Measurements from ENCODE around the gene MACROD2.

Gene MACROD2

DNA sequence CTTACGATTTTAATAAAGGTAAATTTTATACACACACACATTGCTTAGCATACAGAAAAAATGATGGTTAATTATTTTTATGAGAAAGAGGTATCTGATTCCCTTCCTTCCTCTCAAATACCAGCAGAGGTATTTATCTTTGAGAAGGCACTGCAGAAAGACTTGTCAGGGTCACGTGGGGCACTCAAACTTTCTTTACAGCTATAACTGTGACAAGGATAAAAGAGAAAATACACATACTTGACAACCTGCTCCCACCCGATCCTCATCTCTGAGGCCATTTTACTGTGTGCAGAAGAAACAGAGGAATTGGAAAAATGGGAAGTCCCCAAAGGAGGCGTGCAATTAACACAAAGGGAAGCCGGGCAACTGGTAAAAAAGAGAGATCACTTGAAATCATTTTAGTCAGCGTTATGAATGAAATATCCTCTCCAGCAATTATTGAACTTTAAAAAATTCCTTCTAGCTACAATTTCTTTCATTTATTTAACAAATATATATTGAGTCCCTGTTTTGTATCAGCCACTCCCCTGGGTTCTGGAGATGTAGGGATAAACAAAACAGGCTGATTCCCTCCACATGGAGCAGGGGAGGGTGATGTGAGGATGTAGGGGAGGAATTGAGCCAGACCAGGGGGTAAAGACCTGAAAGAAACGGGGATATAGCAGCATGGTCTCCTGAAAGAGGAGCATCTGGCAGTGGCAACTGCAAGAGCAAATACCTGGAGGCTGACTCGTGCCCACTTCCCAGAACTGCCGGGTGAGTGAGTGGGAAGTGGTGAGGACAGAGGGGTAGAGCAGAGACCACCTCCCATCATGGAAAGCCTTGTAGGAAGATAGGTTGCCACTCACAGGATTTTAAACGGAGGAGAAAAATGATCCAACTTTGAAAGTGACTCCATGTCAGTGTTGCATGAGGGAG, 2067.6 kb downstream of the MACROD2 start:
- CTCF ChIA-PET, result no interaction called here
- H3K9me3 Mint-ChIP-seq, result peaks cover 4% of the 10 kb centered on the region
- no peak overlapping the region for H3K4me3 Mint-ChIP-seq
- H3K27me3 Mint-ChIP-seq, result no peaks in the 10 kb centered on the region
- H3K36me3 Mint-ChIP-seq, result no peaks in the 10 kb centered on the region
- no peaks in the 10 kb centered on the region for H3K4me1 Mint-ChIP-seq
- no peak overlapping the region for H3K27ac Mint-ChIP-seq
- no peak for DNase-seq

DNA sequence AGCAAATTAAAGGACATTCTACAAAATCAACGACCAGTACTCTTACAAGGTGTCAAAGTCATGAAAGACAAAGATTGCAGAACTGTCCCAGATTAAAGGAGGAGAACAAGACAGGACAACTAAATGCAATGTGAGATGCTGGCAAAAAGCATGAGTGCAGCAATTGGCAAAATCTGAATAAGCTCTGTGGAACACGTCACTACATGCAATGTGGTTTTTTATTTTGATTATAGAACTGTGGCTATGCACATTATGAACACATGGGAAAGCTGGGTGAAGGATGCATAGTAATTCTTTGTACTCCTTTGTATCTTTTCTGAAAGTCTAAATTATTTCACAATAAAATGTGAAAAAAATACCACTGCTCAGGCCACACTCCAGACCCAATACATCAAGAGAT, 2068.6 kb downstream of the MACROD2 start:
- no peaks in the 10 kb centered on the region for H3K4me1 Mint-ChIP-seq
- H3K9me3 Mint-ChIP-seq, result peaks cover 10% of the 10 kb centered on the region
- CTCF ChIA-PET, result no interaction called here
- H3K27me3 Mint-ChIP-seq, result no peaks in the 10 kb centered on the region
- no peak overlapping the region for H3K27ac Mint-ChIP-seq
- DNase-seq, result no peak
- no peaks in the 10 kb centered on the region for H3K36me3 Mint-ChIP-seq
- no peak overlapping the region for H3K4me3 Mint-ChIP-seq

- Mint-ChIP-seq H3K27ac (no peak overlapping the region), H3K4me3 (no peak overlapping the region), H3K27me3 (no peaks in the 10 kb centered on the region), H3K36me3 (no peaks in the 10 kb centered on the region), H3K9me3 (peaks cover 12% of the 10 kb centered on the region), H3K4me1 (no peaks in the 10 kb centered on the region)
- CTCF ChIA-PET, result interaction anchor here (0.6 kb wide), 1 partner anchor 206 kb away, joined by 3 read pairs; no protein-coding TSS in a partner anchor
- DNase-seq, result no peak
These were observed 2069.8 kb downstream of the MACROD2 start for GRCh38 chr20:16064989-16065707.

- H3K4me3 Mint-ChIP-seq, result no peak overlapping the region
- H3K36me3 Mint-ChIP-seq, result no peaks in the 10 kb centered on the region
- H3K27ac Mint-ChIP-seq, result no peak overlapping the region
- peaks cover 13% of the 10 kb centered on the region for H3K9me3 Mint-ChIP-seq
- CTCF ChIA-PET, result no interaction called here
- no peak for DNase-seq
- H3K27me3 Mint-ChIP-seq, result no peaks in the 10 kb centered on the region
- H3K4me1 Mint-ChIP-seq, result no peaks in the 10 kb centered on the region
These were observed 2071.3 kb downstream of the MACROD2 start for GRCh38 chr20:16066571-16066970.

DNA sequence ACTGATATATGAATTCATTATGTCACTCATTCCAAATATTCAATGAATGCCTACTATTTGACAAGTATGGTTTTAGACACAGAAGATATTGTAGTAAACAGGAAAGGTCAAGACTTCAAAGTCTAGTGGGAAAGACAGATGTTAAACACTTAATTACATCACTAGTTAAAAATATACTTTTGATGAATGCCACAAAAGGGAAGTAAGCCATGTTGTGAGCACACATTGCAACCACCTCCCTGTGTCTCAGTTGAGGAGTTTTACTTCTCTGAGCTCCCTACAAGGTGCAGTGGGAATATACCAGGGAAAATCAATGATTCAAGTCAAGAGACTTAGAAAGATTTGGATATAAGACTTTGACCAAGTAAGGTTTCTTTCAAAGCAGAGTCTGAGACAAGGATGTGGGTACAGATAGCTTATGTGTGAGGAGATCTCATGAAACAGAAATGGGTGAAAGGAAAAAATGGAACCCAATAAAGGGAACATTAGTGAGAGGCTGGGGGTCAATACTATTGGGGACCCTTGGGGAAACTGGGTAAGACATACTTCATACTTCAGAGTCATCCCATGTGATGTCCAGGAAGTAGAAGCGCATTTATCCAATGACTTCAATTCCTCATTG, 2074.2 kb downstream of the MACROD2 start:
- Mint-ChIP-seq H3K27me3 (no peaks in the 10 kb centered on the region), H3K4me1 (no peaks in the 10 kb centered on the region), H3K27ac (no peak overlapping the region), H3K36me3 (no peaks in the 10 kb centered on the region), H3K9me3 (peaks cover 13% of the 10 kb centered on the region), H3K4me3 (no peak overlapping the region)
- DNase-seq, result no peak
- CTCF ChIA-PET, result no interaction called here

GRCh38 chr20:16072220-16072619, 2076.9 kb downstream of the MACROD2 start:
- no peak for DNase-seq
- CTCF ChIA-PET, result no interaction called here
- H3K36me3 Mint-ChIP-seq, result no peaks in the 10 kb centered on the region
- H3K9me3 Mint-ChIP-seq, result peaks cover 18% of the 10 kb centered on the region
- no peaks in the 10 kb centered on the region for H3K4me1 Mint-ChIP-seq
- H3K27me3 Mint-ChIP-seq, result no peaks in the 10 kb centered on the region
- H3K27ac Mint-ChIP-seq, result no peak overlapping the region
- no peak overlapping the region for H3K4me3 Mint-ChIP-seq

DNA sequence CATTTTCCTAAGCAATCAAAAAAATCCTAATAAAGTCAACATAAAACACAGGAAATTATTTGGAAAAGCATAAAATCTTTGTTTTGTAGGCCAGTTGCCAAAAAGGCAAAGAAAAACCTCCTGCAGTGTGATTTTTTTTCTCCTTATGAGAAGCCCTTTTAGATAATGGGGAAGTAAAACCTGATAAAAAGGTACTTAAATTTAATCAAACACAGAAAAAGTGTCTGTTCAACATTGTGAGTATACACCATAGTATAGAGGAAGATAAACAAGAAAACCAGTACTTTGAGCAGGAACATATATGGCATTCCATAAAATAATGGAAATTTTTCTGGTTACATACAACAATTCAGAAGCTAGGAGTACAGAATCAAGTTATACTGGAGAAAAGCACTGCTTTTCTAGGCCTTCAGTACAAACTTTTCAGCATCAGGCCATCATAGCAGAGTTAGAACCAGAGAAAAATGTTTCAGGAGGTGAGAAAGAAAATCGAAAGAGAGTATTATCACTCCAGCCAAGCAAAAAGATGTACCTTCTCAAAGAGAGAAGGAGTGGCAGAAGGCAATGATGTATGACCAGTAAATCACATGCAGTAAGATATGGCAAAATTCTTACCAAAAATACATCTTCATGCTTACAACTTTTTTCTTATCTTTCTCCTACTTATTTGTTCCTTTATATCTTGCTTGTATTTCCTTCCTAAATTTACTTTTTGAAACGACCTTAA, 2083.0 kb downstream of the MACROD2 start:
- Mint-ChIP-seq H3K9me3 (peaks cover 7% of the 10 kb centered on the region), H3K36me3 (no peaks in the 10 kb centered on the region), H3K27me3 (no peaks in the 10 kb centered on the region), H3K4me1 (no peaks in the 10 kb centered on the region), H3K4me3 (no peak overlapping the region), H3K27ac (no peak overlapping the region)
- CTCF ChIA-PET, result interaction anchor here (0.6 kb wide), 1 partner anchor 786 kb away, joined by 3 read pairs; no protein-coding TSS in a partner anchor
- no peak for DNase-seq

- H3K36me3 Mint-ChIP-seq, result no peaks in the 10 kb centered on the region
- H3K9me3 Mint-ChIP-seq, result peaks cover 2% of the 10 kb centered on the region
- H3K4me3 Mint-ChIP-seq, result no peak overlapping the region
- no peaks in the 10 kb centered on the region for H3K27me3 Mint-ChIP-seq
- H3K27ac Mint-ChIP-seq, result no peak overlapping the region
- CTCF ChIA-PET, result no interaction called here
- no peaks in the 10 kb centered on the region for H3K4me1 Mint-ChIP-seq
- no peak for DNase-seq
These were observed 2086.1 kb downstream of the MACROD2 start for GRCh38 chr20:16081421-16081820.

DNA sequence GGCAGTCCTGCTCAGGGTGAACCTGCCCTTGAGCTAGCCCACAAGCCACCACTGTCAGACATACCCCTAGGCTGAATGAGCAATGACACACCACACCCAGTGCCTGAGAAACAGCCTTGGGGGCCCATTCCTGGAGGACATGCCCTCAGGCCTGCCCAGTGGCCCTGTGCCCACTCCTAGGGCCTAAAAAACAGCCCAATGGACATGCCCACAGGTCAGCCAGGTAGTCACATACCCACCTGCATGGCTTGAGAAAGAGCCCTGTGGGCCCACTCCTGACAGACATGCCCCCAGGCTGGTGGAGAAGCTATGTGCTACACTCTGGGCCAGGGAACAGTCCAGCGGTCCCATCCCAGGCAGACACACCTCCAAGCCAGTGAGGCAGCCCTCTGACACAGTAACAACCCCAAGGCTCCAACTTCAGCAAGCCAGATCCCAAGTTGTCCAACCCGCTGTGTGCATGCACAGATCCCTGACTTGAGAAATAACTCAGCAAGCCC, 2086.8 kb downstream of the MACROD2 start:
- no peaks in the 10 kb centered on the region for H3K4me1 Mint-ChIP-seq
- H3K27me3 Mint-ChIP-seq, result no peaks in the 10 kb centered on the region
- no peak for DNase-seq
- CTCF ChIA-PET, result no interaction called here
- H3K36me3 Mint-ChIP-seq, result no peaks in the 10 kb centered on the region
- peaks cover 4% of the 10 kb centered on the region for H3K9me3 Mint-ChIP-seq
- H3K27ac Mint-ChIP-seq, result no peak overlapping the region
- H3K4me3 Mint-ChIP-seq, result no peak overlapping the region

- Mint-ChIP-seq H3K4me1 (no peaks in the 10 kb centered on the region), H3K27me3 (no peaks in the 10 kb centered on the region), H3K36me3 (no peaks in the 10 kb centered on the region), H3K27ac (no peak overlapping the region), H3K4me3 (no peak overlapping the region), H3K9me3 (peaks cover 8% of the 10 kb centered on the region)
- DNase-seq, result no peak
- CTCF ChIA-PET, result no interaction called here
These were observed 2088.4 kb downstream of the MACROD2 start for GRCh38 chr20:16083639-16084280.

DNA sequence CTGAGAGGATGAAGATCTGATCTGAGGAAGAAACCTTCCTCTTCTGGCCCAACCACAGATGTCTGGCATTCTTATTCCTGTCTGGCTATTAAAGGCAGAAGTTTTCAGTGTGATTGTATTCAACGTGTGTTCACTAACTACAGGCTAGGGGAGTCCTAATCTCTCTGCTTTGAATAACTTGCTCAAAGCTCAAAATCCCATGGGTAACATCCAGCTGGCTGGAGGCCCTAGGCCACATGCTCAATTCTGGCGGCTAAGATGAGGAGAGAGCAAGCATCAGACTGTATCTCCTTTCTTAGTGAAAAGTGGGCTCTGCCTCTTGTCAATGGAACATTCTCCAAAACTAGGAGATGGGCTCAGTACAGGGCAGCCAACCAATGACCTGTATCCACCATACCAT, 2099.9 kb downstream of the MACROD2 start:
- H3K4me1 Mint-ChIP-seq, result no peaks in the 10 kb centered on the region
- H3K27ac Mint-ChIP-seq, result no peak overlapping the region
- no peak overlapping the region for H3K4me3 Mint-ChIP-seq
- H3K9me3 Mint-ChIP-seq, result peaks cover 5% of the 10 kb centered on the region
- CTCF ChIA-PET, result no interaction called here
- no peaks in the 10 kb centered on the region for H3K36me3 Mint-ChIP-seq
- no peak for DNase-seq
- no peaks in the 10 kb centered on the region for H3K27me3 Mint-ChIP-seq

DNA sequence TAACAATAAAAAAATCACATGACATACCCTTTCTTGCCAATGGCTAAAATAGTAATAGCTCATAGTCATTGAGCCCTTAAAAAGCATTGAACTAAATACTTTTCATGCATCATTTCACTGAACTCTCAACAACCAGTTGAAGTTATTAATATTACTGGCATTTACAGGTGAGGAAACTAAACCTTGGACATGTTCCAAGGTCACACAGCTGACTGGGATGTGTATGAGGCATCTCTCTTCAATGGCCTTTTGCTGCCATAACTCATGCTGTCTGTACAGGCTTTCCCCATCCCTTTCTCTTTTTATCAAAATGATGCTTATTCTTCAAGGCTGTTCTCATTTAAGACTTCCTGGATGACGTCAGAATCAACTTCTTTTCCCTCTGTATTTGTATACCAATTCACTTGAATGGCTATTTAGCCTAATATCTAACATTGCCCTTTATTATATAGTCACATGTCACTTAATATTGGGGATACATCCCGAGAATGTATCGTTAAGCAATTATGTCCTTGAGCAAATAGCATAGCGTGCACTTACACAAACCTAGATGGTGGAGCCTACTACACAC, 2101.5 kb downstream of the MACROD2 start:
- Mint-ChIP-seq H3K27me3 (no peaks in the 10 kb centered on the region), H3K36me3 (no peaks in the 10 kb centered on the region), H3K27ac (no peak overlapping the region), H3K4me3 (no peak overlapping the region), H3K9me3 (peaks cover 8% of the 10 kb centered on the region), H3K4me1 (no peaks in the 10 kb centered on the region)
- DNase-seq, result no peak
- CTCF ChIA-PET, result no interaction called here

- CTCF ChIA-PET, result no interaction called here
- peaks cover 9% of the 10 kb centered on the region for H3K9me3 Mint-ChIP-seq
- no peaks in the 10 kb centered on the region for H3K27me3 Mint-ChIP-seq
- no peaks in the 10 kb centered on the region for H3K36me3 Mint-ChIP-seq
- no peak for DNase-seq
- H3K27ac Mint-ChIP-seq, result no peak overlapping the region
- no peak overlapping the region for H3K4me3 Mint-ChIP-seq
- no peaks in the 10 kb centered on the region for H3K4me1 Mint-ChIP-seq
These were observed 2102.5 kb downstream of the MACROD2 start for GRCh38 chr20:16097788-16098187.

Data from activated naive CD4-positive, alpha-beta T cell treated with anti-CD3 and anti-CD28 coated beads, Interleukin-2, amount 10 ng/mL, durations not matched to agents 7 days and 5 days (primary cell).